Mesendoderm (in vitro differentiated cells): Measurements from ENCODE around the gene CCDC138.

Source experiments
- DNase-seq: peaks from one replicate; pipeline ENCODE4 v3.0.0; 2013
- H2AK5ac ChIP-seq: 2 replicates; pipeline ENCODE4 v1.6.1; 2013; ENCODE audit warnings: low read length, inconsistent platforms
- H2BK120ac ChIP-seq: 2 replicates; pipeline ENCODE4 v1.6.1; 2013; ENCODE audit warnings: low read depth, mild to moderate bottlenecking, low read length, moderate library complexity, mixed read lengths
- H2BK15ac ChIP-seq: replicated peaks from 2 replicates; pipeline ENCODE4 v1.6.1; 2013; ENCODE audit warnings: low read depth, mild to moderate bottlenecking, moderate library complexity
- H2BK5ac ChIP-seq: 2 replicates; pipeline ENCODE4 v1.6.1; 2013; ENCODE audit warnings: low read length, inconsistent platforms
- H3K18ac ChIP-seq: 2 replicates; pipeline ENCODE4 v1.6.1; 2013; ENCODE audit warnings: mild to moderate bottlenecking, low read length, mixed read lengths
- H3K23ac ChIP-seq: one replicate; pipeline ENCODE4 v1.6.1; 2013; ENCODE audit warnings: low read length
- H3K27ac ChIP-seq: 2 replicates; pipeline ENCODE4 v1.5.1; 2013; ENCODE audit warnings: low read depth, mild to moderate bottlenecking, inconsistent platforms, low read length, moderate library complexity
- H3K27me3 ChIP-seq: 2 replicates; pipeline ENCODE4 v1.6.1; 2013; ENCODE audit warnings: low read length, control low read depth, mild to moderate bottlenecking, inconsistent platforms; ENCODE audit not compliant: insufficient read depth, poor library complexity
- H3K36me3 ChIP-seq: 2 replicates; pipeline ENCODE4 v1.6.1; 2013; ENCODE audit warnings: low read length, inconsistent platforms; ENCODE audit not compliant: control insufficient read depth, insufficient read depth
- H3K4ac ChIP-seq: one replicate; pipeline ENCODE4 v1.6.1; 2013; ENCODE audit warnings: low read depth, mild to moderate bottlenecking, low read length, moderate library complexity
- H3K4me1 ChIP-seq: 2 replicates; pipeline ENCODE4 v1.6.1; 2013; ENCODE audit warnings: low read depth, low read length, inconsistent platforms; ENCODE audit not compliant: control insufficient read depth
- H3K4me2 ChIP-seq: 2 replicates; pipeline ENCODE4 v1.6.1; 2013; ENCODE audit warnings: low read length
- H3K4me3 ChIP-seq: 2 replicates; pipeline ENCODE4 v1.5.1; 2013; ENCODE audit warnings: mild to moderate bottlenecking, low read length
- H3K56ac ChIP-seq: one replicate; pipeline ENCODE4 v1.6.1; 2013; ENCODE audit warnings: low read length
- H3K79me1 ChIP-seq: 2 replicates; pipeline ENCODE4 v1.6.1; 2013; ENCODE audit warnings: low read length, inconsistent platforms
- H3K79me2 ChIP-seq: 2 replicates; pipeline ENCODE4 v1.6.1; 2013; ENCODE audit warnings: mild to moderate bottlenecking, low read length; ENCODE audit not compliant: control insufficient read depth, insufficient read depth
- H3K9ac ChIP-seq: 2 replicates; pipeline ENCODE4 v1.6.1; 2013; ENCODE audit warnings: low read length, inconsistent platforms
- H4K5ac ChIP-seq: one replicate; pipeline ENCODE4 v1.6.1; 2013; ENCODE audit warnings: low read length
- H4K8ac ChIP-seq: one replicate; pipeline ENCODE4 v1.6.1; 2013; ENCODE audit warnings: low read depth, mild to moderate bottlenecking, control low read depth, low read length, moderate library complexity
- WGBS: extraction: QIAGEN DNeasy Blood & Tissue Kit; methylation state at CpG from one replicate; pipeline ENCODE4 v1.1.7; 2013; ENCODE audit warnings: low lambda C conversion rate, missing lambda C conversion rate; ENCODE audit not compliant: insufficient coverage; ENCODE audit errors: extremely low coverage; 5-methylcytosine and 5-hydroxymethylcytosine counted together

CCDC138 gene

DNA sequence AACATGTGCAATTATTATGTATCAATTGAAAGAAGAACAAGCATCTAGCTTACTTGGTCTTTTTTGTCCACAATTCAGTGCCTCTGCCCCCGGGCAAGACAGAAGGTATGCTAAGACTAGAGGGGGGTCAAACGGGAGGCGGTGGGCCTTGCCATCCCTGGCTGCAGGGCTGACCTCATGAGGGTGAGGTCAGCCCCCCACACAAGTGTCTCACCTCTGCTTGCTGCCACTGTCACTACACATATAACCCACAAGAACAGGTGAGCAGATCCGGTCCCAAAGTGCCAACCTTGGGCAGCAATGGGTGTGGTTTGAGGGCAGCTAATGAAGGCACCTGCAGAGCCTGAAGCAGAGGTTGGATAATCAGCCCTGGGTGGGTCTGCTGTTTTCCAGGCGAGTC, 131.0 kb downstream of the CCDC138 start:
- H3K4ac ChIP-seq, result no peak overlapping the region
- no peak overlapping the region for H2BK15ac ChIP-seq
- no peaks in the 10 kb centered on the region for H3K27me3 ChIP-seq
- no peaks in the 10 kb centered on the region for H3K36me3 ChIP-seq
- WGBS, result no CpG with 5 or more reads among the region's 5 CpGs
- H2AK5ac ChIP-seq, result no peak overlapping the region
- no peak overlapping the region for H3K4me2 ChIP-seq
- H3K56ac ChIP-seq, result no peak overlapping the region
- no peak overlapping the region for H3K4me3 ChIP-seq
- no peak overlapping the region for H3K18ac ChIP-seq
- no peak overlapping the region for H2BK5ac ChIP-seq
- no peak overlapping the region for H3K27ac ChIP-seq
- H3K79me2 ChIP-seq, result no peaks in the 10 kb centered on the region
- no peak for DNase-seq
- H3K9ac ChIP-seq, result no peak overlapping the region
- no peak overlapping the region for H2BK120ac ChIP-seq
- H4K5ac ChIP-seq, result no peak overlapping the region
- H3K79me1 ChIP-seq, result no peaks in the 10 kb centered on the region
- H3K23ac ChIP-seq, result no peak overlapping the region
- H4K8ac ChIP-seq, result no peak overlapping the region
- no peaks in the 10 kb centered on the region for H3K4me1 ChIP-seq

DNA sequence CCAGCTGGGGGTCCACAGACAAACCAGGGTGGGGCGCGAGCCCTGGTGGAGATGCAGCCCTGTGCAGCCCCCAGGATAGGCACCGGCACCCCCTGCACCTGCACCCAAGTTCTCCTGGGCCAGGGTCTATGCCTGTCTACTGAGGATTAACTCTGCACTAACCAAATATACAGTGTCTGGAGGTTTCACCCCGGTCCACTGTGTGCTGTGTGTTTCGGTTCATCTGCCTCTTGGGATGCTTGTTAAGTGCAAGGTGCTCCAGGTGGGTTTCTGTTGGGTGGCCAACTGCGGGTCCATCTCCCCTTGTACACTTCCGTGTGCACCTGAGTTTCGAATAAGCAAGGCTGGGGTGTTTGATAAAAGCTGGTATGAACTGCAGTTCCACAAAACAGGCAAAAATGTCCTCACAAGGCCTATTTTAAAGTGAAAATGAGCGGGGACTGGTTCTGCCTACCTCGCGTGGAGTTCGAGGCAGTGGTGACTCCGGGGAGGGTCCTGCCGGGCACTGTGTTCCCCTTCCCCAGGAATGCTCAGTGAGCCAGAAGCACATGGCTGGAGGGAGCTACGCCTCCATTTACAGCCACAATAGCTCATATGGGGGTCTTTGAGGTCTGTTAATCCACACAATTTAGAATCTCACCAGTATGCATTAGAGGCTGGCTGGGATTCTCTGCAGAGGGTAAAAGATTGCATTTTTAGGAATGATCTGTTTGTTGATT, 131.7 kb downstream of the CCDC138 start:
- Histone ChIP-seq H3K36me3 (no peaks in the 10 kb centered on the region), H3K27me3 (no peaks in the 10 kb centered on the region), H3K23ac (no peak overlapping the region), H2AK5ac (no peak overlapping the region), H3K4ac (no peak overlapping the region), H3K4me1 (no peaks in the 10 kb centered on the region), H3K4me3 (no peak overlapping the region), H4K5ac (no peak overlapping the region), H3K4me2 (no peak overlapping the region), H3K56ac (no peak overlapping the region), H2BK120ac (no peak overlapping the region), H3K79me2 (no peaks in the 10 kb centered on the region), H3K9ac (no peak overlapping the region), H2BK5ac (no peak overlapping the region), H2BK15ac (no peak overlapping the region), H3K27ac (no peak overlapping the region), H3K79me1 (no peaks in the 10 kb centered on the region), H4K8ac (no peak overlapping the region), H3K18ac (no peak overlapping the region)
- DNase-seq, result no peak
- WGBS, result no CpG with 5 or more reads among the region's 15 CpGs

DNA sequence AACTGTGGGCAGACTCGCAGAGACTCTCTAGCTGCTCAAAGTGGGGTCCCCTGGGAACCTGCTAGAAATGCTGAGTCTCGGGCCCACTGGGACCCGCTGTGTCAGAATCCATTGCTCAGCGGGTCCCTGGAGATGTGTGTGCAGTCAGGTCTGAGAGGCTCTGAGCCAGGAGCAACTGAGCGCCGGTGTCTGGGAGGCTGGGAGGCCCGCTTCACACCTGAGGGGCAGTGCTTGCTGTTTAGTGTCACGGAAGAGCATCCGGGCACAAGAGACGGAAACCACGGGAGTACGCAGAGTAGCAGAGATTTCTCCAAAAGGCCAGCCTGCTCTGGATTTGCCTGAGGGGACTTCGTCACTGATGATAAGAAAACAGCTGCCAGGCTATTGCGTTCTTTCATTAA, 132.4 kb downstream of the CCDC138 start:
- no peak overlapping the region for H3K4me2 ChIP-seq
- no peak overlapping the region for H2BK15ac ChIP-seq
- H2AK5ac ChIP-seq, result no peak overlapping the region
- H3K4ac ChIP-seq, result no peak overlapping the region
- H2BK5ac ChIP-seq, result no peak overlapping the region
- H4K8ac ChIP-seq, result no peak overlapping the region
- H3K27me3 ChIP-seq, result no peaks in the 10 kb centered on the region
- WGBS, result no CpG with 5 or more reads among the region's 14 CpGs
- H3K56ac ChIP-seq, result no peak overlapping the region
- no peaks in the 10 kb centered on the region for H3K79me1 ChIP-seq
- DNase-seq, result no peak
- no peaks in the 10 kb centered on the region for H3K79me2 ChIP-seq
- no peak overlapping the region for H3K27ac ChIP-seq
- no peaks in the 10 kb centered on the region for H3K4me1 ChIP-seq
- no peak overlapping the region for H3K18ac ChIP-seq
- H4K5ac ChIP-seq, result no peak overlapping the region
- H3K36me3 ChIP-seq, result no peaks in the 10 kb centered on the region
- no peak overlapping the region for H3K23ac ChIP-seq
- no peak overlapping the region for H2BK120ac ChIP-seq
- no peak overlapping the region for H3K4me3 ChIP-seq
- H3K9ac ChIP-seq, result no peak overlapping the region

DNA sequence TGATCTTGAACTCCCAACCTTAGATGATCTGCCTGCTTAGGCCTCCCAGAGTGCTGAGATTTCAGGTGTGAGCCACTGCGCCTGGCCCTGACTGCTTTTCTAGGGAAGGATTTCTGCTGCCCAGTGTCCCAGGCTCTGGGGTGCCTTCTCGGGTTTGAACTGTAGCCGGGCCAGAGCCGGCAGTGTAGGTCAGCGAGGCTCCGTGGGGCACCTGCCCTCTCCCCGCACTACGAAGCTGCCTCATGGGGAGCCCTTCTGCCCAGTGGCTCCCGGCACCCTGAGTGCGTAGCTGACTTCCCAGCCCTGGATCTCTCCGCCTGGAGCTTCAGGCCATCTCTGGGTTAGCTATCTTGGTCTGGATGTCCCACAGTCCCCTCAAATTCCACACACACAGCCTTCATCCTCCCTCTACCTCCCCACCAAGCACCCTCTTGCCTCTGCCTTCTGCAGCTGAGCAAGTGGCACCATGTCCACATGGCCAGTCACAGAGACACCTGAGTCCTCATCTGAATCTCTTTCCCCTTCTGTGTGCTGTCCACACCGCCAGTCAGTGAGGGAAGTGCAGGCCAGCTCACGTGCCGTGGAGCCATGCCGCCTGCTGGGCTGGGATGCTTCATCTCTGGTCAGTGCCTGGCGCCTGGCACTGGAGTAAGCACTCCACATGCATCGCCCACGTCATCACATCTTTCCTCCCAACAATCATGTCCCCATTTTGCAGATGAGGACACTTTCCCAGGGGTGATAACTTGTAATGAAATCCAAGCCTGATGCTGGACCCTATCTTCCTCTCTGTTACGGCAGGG, 133.2 kb downstream of the CCDC138 start:
- Histone ChIP-seq H3K4me1 (no peaks in the 10 kb centered on the region), H3K9ac (no peak overlapping the region), H3K79me2 (no peaks in the 10 kb centered on the region), H2BK120ac (no peak overlapping the region), H3K56ac (no peak overlapping the region), H3K79me1 (no peaks in the 10 kb centered on the region), H4K5ac (no peak overlapping the region), H3K36me3 (no peaks in the 10 kb centered on the region), H3K23ac (no peak overlapping the region), H2BK15ac (no peak overlapping the region), H3K27me3 (no peaks in the 10 kb centered on the region), H2BK5ac (no peak overlapping the region), H3K27ac (no peak overlapping the region), H4K8ac (no peak overlapping the region), H2AK5ac (no peak overlapping the region), H3K4me2 (no peak overlapping the region), H3K18ac (no peak overlapping the region), H3K4me3 (no peak overlapping the region), H3K4ac (no peak overlapping the region)
- no CpG with 5 or more reads among the region's 19 CpGs for WGBS
- DNase-seq, result no peak

DNA sequence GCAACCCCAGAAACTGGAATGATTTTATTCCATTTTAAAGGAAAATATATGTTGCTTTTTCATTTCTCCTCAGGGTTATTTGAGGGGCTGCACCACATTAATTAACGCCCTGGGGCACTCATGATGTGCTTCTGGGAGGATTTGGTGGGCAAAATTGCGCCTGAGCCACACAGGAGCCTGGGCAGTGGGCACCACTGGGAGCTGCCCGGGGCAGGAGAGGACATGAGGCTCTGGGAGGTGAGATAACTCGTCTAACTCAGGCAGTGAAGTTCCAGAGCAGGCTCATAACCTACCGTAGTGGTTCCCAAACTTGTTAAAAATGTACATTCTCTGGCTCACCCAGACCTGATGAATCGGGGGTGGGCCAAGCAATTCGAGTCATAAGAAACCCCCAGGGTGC, 134.1 kb downstream of the CCDC138 start:
- Histone ChIP-seq H3K36me3 (no peaks in the 10 kb centered on the region), H3K4me2 (no peak overlapping the region), H3K27me3 (no peaks in the 10 kb centered on the region), H3K79me1 (no peaks in the 10 kb centered on the region), H3K4ac (no peak overlapping the region), H2BK120ac (no peak overlapping the region), H3K9ac (no peak overlapping the region), H3K27ac (no peak overlapping the region), H4K5ac (no peak overlapping the region), H2AK5ac (no peak overlapping the region), H3K18ac (no peak overlapping the region), H2BK5ac (no peak overlapping the region), H3K23ac (no peak overlapping the region), H4K8ac (no peak overlapping the region), H2BK15ac (no peak overlapping the region), H3K79me2 (no peaks in the 10 kb centered on the region), H3K56ac (no peak overlapping the region), H3K4me1 (no peaks in the 10 kb centered on the region), H3K4me3 (no peak overlapping the region)
- no CpG with 5 or more reads among the region's 7 CpGs for WGBS
- no peak for DNase-seq
